T-helper 2 cell treated with Interferon-gamma antibody and Interleukin-4, amounts not matched to agents 5 μg/mL and 100 μg/mL, for 36 hours (primary cell): ENCODE measurements around the gene RNF150.

Experiments
- DNase-seq: peaks from one replicate; pipeline ENCODE4 v3.0.0; 2021; ENCODE audit warnings: low spot score
- H3K27ac Mint-ChIP-seq: one replicate; pipeline ENCODE4 v1.8.0; 2021; ENCODE audit warnings: mild to moderate bottlenecking, mixed read lengths
- H3K27me3 Mint-ChIP-seq: one replicate; pipeline ENCODE4 v1.8.0; 2021; ENCODE audit warnings: low read depth, mixed read lengths
- H3K36me3 Mint-ChIP-seq: one replicate; pipeline ENCODE4 v1.8.0; 2021; ENCODE audit warnings: low read depth, mixed read lengths
- H3K4me1 Mint-ChIP-seq: one replicate; pipeline ENCODE4 v1.8.0; 2021; ENCODE audit warnings: low read depth, mixed read lengths
- H3K4me3 Mint-ChIP-seq: one replicate; pipeline ENCODE4 v1.8.0; 2022; ENCODE audit warnings: mild to moderate bottlenecking, moderate library complexity, mixed read lengths
- H3K9me3 Mint-ChIP-seq: one replicate; pipeline ENCODE4 v1.8.0; 2021; ENCODE audit warnings: mixed read lengths

The RNF150 gene

GRCh38 chr4:141016117-141016798, 117.0 kb downstream of the RNF150 start:
- Mint-ChIP-seq H3K9me3 (no peaks in the 10 kb centered on the region), H3K27ac (no peak overlapping the region), H3K4me1 (no peaks in the 10 kb centered on the region), H3K27me3 (no peaks in the 10 kb centered on the region), H3K4me3 (no peak overlapping the region), H3K36me3 (no peaks in the 10 kb centered on the region)
- no peak for DNase-seq

- no peak for DNase-seq
- H3K27me3 Mint-ChIP-seq = no peaks in the 10 kb centered on the region
- H3K4me3 Mint-ChIP-seq = no peak overlapping the region
- no peak overlapping the region for H3K27ac Mint-ChIP-seq
- H3K4me1 Mint-ChIP-seq = no peaks in the 10 kb centered on the region
- H3K36me3 Mint-ChIP-seq = no peaks in the 10 kb centered on the region
- H3K9me3 Mint-ChIP-seq = no peaks in the 10 kb centered on the region
Observed at GRCh38 chr4:141013899-141014298, 119.4 kb downstream of the RNF150 start.

GRCh38 chr4:141011901-141012315, 121.4 kb downstream of the RNF150 start:
- H3K4me3 Mint-ChIP-seq = no peak overlapping the region
- H3K27me3 Mint-ChIP-seq = no peaks in the 10 kb centered on the region
- no peak for DNase-seq
- no peak overlapping the region for H3K27ac Mint-ChIP-seq
- H3K9me3 Mint-ChIP-seq = no peaks in the 10 kb centered on the region
- no peaks in the 10 kb centered on the region for H3K4me1 Mint-ChIP-seq
- no peaks in the 10 kb centered on the region for H3K36me3 Mint-ChIP-seq

GRCh38 chr4:141009931-141010330, 123.3 kb downstream of the RNF150 start:
- DNase-seq = no peak
- no peak overlapping the region for H3K27ac Mint-ChIP-seq
- H3K36me3 Mint-ChIP-seq = no peaks in the 10 kb centered on the region
- H3K9me3 Mint-ChIP-seq = no peaks in the 10 kb centered on the region
- H3K27me3 Mint-ChIP-seq = no peaks in the 10 kb centered on the region
- no peak overlapping the region for H3K4me3 Mint-ChIP-seq
- no peaks in the 10 kb centered on the region for H3K4me1 Mint-ChIP-seq

- no peak for DNase-seq
- Mint-ChIP-seq H3K27me3 (no peaks in the 10 kb centered on the region), H3K4me3 (no peak overlapping the region), H3K27ac (no peak overlapping the region), H3K4me1 (no peaks in the 10 kb centered on the region), H3K9me3 (no peaks in the 10 kb centered on the region), H3K36me3 (no peaks in the 10 kb centered on the region)
Observed at GRCh38 chr4:141009129-141009528, 124.1 kb downstream of the RNF150 start.

GRCh38 chr4:141006242-141006802, 126.9 kb downstream of the RNF150 start:
- no peak overlapping the region for H3K4me3 Mint-ChIP-seq
- DNase-seq = no peak
- H3K9me3 Mint-ChIP-seq = no peaks in the 10 kb centered on the region
- H3K27ac Mint-ChIP-seq = no peak overlapping the region
- H3K27me3 Mint-ChIP-seq = no peaks in the 10 kb centered on the region
- no peaks in the 10 kb centered on the region for H3K4me1 Mint-ChIP-seq
- H3K36me3 Mint-ChIP-seq = no peaks in the 10 kb centered on the region

- no peaks in the 10 kb centered on the region for H3K36me3 Mint-ChIP-seq
- no peak overlapping the region for H3K4me3 Mint-ChIP-seq
- no peaks in the 10 kb centered on the region for H3K27me3 Mint-ChIP-seq
- no peak for DNase-seq
- no peak overlapping the region for H3K27ac Mint-ChIP-seq
- H3K9me3 Mint-ChIP-seq = no peaks in the 10 kb centered on the region
- no peaks in the 10 kb centered on the region for H3K4me1 Mint-ChIP-seq
Observed at GRCh38 chr4:141004823-141005222, 128.4 kb downstream of the RNF150 start.

GRCh38 chr4:141003193-141003592, 130.1 kb downstream of the RNF150 start:
- Mint-ChIP-seq H3K27ac (no peak overlapping the region), H3K27me3 (no peaks in the 10 kb centered on the region), H3K36me3 (no peaks in the 10 kb centered on the region), H3K4me3 (no peak overlapping the region), H3K9me3 (no peaks in the 10 kb centered on the region), H3K4me1 (no peaks in the 10 kb centered on the region)
- DNase-seq = no peak

GRCh38 chr4:141002323-141002805, 130.9 kb downstream of the RNF150 start:
- no peak overlapping the region for H3K27ac Mint-ChIP-seq
- H3K4me3 Mint-ChIP-seq = no peak overlapping the region
- H3K9me3 Mint-ChIP-seq = no peaks in the 10 kb centered on the region
- DNase-seq = no peak
- H3K27me3 Mint-ChIP-seq = no peaks in the 10 kb centered on the region
- H3K36me3 Mint-ChIP-seq = no peaks in the 10 kb centered on the region
- H3K4me1 Mint-ChIP-seq = no peaks in the 10 kb centered on the region

GRCh38 chr4:140996766-140997165, 136.5 kb downstream of the RNF150 start:
- Mint-ChIP-seq H3K9me3 (no peaks in the 10 kb centered on the region), H3K4me1 (no peaks in the 10 kb centered on the region), H3K27ac (no peak overlapping the region), H3K27me3 (no peaks in the 10 kb centered on the region), H3K36me3 (no peaks in the 10 kb centered on the region), H3K4me3 (no peak overlapping the region)
- no peak for DNase-seq

GRCh38 chr4:140995058-140995457, 138.2 kb downstream of the RNF150 start:
- Mint-ChIP-seq H3K27ac (no peak overlapping the region), H3K4me1 (no peaks in the 10 kb centered on the region), H3K27me3 (no peaks in the 10 kb centered on the region), H3K9me3 (no peaks in the 10 kb centered on the region), H3K36me3 (no peaks in the 10 kb centered on the region), H3K4me3 (no peak overlapping the region)
- no peak for DNase-seq

- DNase-seq = no peak
- Mint-ChIP-seq H3K4me3 (no peak overlapping the region), H3K27ac (no peak overlapping the region), H3K27me3 (no peaks in the 10 kb centered on the region), H3K9me3 (no peaks in the 10 kb centered on the region), H3K36me3 (no peaks in the 10 kb centered on the region), H3K4me1 (no peaks in the 10 kb centered on the region)
Observed at GRCh38 chr4:140994015-140994414, 139.3 kb downstream of the RNF150 start.

GRCh38 chr4:140993370-140993769, 139.9 kb downstream of the RNF150 start:
- Mint-ChIP-seq H3K4me1 (no peaks in the 10 kb centered on the region), H3K27me3 (no peaks in the 10 kb centered on the region), H3K9me3 (no peaks in the 10 kb centered on the region), H3K27ac (no peak overlapping the region), H3K36me3 (no peaks in the 10 kb centered on the region), H3K4me3 (no peak overlapping the region)
- no peak for DNase-seq

GRCh38 chr4:140989944-140990343, 143.3 kb downstream of the RNF150 start:
- no peaks in the 10 kb centered on the region for H3K4me1 Mint-ChIP-seq
- no peaks in the 10 kb centered on the region for H3K27me3 Mint-ChIP-seq
- no peak for DNase-seq
- no peak overlapping the region for H3K27ac Mint-ChIP-seq
- H3K9me3 Mint-ChIP-seq = no peaks in the 10 kb centered on the region
- H3K36me3 Mint-ChIP-seq = no peaks in the 10 kb centered on the region
- no peak overlapping the region for H3K4me3 Mint-ChIP-seq

GRCh38 chr4:140986045-140986444, 147.2 kb downstream of the RNF150 start:
- Mint-ChIP-seq H3K36me3 (no peaks in the 10 kb centered on the region), H3K27me3 (no peaks in the 10 kb centered on the region), H3K4me3 (no peak overlapping the region), H3K27ac (no peak overlapping the region), H3K4me1 (no peaks in the 10 kb centered on the region), H3K9me3 (no peaks in the 10 kb centered on the region)
- no peak for DNase-seq
